Iris pigment epithelial cell (primary cell): ENCODE data around the gene PLSCR1.
"Not testable (repeated sequence)": the region's sequence is repeated elsewhere in the genome, so short reads cannot be mapped to it uniquely, and the experiment has no call there.

Experiments used
- DNase-seq: peaks from one replicate; pipeline ENCODE4 v3.0.0-alpha.2; 2011; ENCODE audit warnings: low read depth

PLSCR1 gene

DNA sequence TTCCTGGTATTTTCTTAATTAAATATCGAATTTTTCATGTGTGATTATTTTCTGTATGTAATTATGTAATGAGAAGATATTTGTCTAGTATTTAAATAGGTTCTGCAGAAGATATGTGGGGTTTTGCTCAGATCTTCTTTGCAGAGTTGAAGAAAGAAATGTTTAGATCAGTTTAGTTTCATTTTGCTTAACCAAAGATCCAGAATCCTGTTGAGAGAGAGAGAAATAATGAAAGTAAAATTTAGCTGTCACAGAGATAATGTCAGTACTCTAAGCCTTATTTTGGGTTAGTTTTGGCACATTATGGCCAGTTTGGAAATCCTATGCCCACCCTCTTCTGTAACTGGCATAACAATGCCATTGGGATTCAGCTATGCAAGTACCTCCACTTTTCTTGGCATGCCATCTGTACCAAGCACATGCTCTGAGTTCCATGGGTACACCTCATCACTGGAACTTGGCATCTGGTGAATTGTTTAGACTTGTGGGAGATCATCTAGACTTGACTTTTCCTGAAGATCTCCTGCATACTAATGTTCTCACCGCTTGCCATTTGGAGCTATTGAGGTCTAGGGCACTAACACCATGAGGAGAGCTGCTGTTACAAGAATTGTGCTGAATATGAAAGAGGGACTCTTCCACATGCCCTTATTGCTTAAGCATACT, 30.9 kb downstream of the PLSCR1 start:
- no peak for DNase-seq

DNA sequence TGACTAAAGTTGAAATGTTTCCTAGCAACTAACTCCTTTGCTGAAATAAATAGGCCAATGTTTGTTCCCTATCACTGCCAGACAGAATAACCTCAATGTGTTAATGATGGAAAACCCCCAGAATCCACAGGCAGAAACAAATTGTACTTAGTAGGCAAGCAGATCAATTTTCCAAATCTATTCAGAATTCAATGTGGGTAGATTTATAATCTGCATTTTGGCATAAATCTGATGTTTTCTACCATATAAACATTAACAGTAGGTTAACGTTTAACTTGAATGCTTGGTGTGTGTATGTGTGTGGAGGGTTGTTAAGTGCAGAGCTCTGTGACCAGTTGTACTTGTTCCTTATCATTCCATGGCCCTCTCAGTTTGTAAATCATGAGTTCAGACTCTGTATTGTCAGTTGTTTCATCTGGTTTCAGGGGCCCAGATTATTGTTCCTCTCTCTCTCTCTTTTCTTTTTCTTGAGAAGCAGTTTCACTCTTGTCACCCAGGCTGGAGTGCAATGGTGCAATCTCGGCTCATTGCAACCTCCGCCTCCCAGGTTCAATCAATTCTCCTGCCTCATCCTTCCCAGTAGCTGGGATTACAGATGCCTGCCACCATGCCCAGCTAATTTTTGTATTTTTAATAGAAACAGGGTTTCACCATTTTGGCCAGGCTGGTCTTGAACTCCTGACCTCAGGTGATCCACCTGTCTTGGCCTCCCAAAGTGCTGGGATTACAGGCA, 32.8 kb downstream of the PLSCR1 start:
- no peak for DNase-seq

GRCh38 chr3:146507331-146508120, 36.9 kb downstream of the PLSCR1 start:
- no peak for DNase-seq

DNA sequence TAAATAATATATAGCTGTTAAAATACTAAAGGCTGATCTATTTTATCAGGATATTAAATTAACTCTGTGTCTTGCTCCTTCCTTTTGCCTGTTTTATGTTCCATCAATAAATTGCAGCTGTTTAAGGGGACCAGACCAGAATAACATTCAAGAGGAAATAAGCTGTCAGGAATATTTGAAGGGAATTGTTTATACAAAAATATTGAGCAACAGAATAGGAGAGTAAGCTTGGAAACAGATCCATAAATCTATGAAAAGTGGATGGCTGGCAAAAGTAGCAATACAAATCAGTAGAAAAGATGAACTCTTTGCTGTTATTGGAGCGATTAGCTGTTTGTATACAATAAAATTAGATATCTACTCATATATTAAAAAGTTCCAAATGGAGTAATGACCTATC, 38.9 kb downstream of the PLSCR1 start:
- no peak for DNase-seq

DNA sequence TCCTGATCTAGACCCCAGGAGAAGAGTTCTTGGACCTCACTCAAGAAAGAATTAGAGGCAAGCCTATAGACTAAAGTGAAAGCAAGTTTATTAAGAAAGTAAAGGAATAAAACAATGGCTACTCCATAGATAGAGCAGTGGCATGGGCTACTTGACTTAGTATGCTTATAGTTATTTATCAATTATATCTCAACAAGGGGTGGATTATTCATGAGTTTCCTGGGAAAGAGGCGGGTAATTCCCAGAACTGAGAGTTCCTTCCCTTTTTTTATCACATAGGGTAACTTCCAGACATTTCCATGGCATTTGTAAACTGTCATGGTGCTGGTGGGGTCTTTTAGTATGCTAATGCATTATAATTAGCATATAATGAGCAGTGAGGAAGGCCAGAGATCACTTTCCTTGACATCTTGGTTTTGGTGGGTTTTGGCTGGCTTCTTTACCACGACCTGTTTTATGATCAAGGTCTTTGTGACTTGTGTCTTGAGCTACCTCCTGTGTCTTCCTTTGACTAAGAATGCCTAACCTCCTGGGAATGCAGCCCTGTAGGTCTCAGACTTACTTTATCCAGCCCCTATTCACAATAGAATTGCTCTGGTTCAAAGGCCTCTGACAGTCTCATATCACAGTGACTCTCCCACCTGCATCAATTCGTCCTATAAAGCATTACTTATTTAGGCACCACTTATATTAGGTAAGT, 39.8 kb downstream of the PLSCR1 start:
- DNase-seq: no peak

- DNase-seq: peak; percentile 99
Observed at GRCh38 chr3:146503461-146504202, 40.8 kb downstream of the PLSCR1 start.

DNA sequence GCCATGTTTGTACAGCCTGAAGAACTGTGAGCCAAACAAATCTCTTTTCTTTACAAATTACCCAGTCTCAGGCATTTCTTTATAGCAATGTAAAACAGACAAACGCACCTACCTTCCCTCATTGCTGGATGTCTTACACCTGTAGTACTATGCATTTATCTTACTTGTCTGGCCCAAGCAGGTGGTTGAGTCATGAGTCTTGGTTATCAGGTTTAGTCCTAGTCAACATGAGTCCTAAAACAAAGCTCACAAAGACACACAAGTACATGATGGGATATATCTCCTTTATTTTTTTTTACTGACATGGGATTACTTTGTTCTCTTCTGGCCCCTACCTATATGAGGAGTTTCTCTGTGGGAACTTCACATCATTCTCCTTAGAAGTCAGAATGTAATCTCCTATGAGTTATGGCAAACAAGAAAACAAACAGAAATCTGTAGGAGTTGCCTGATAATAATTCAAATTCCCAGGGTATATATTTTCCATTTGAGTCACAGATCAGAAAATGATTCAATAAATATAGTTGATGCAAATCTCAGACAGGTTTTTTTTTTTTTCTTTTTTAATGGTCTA, 41.4 kb downstream of the PLSCR1 start:
- peak; percentile 42 for DNase-seq

- DNase-seq: no peak
Observed at GRCh38 chr3:146501752-146502151, 42.7 kb downstream of the PLSCR1 start.

GRCh38 chr3:146499701-146500100, 44.7 kb downstream of the PLSCR1 start:
- DNase-seq: no peak

- DNase-seq: no peak
Observed at GRCh38 chr3:146498002-146498736, 46.2 kb downstream of the PLSCR1 start.

- not testable (repeated sequence) for DNase-seq
Observed at GRCh38 chr3:146497145-146497843, 47.1 kb downstream of the PLSCR1 start.

DNA sequence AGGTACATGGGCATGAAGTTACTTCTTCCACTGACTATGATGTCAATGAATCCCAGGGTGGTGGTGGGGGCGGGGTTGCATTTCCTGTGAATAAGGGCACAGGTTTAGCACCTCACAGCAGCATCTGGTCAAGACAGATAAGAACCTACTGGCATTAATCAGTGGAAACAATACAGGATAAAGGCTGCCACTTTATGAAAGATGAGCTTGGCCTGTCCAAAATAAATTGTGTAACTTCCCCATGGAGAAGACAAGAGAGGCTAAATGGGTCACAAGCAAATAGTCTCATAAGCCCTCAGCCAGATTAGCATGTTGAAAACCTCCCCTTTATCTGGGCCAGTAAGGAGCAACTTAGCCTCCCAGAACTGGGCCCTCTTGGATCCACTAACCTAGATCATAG, 47.7 kb downstream of the PLSCR1 start:
- DNase-seq: peak; percentile 19

GRCh38 chr3:146496251-146496650, 48.2 kb downstream of the PLSCR1 start:
- DNase-seq: peak; percentile 37

GRCh38 chr3:146493761-146494160, 50.6 kb downstream of the PLSCR1 start:
- peak; percentile 90 for DNase-seq

DNA sequence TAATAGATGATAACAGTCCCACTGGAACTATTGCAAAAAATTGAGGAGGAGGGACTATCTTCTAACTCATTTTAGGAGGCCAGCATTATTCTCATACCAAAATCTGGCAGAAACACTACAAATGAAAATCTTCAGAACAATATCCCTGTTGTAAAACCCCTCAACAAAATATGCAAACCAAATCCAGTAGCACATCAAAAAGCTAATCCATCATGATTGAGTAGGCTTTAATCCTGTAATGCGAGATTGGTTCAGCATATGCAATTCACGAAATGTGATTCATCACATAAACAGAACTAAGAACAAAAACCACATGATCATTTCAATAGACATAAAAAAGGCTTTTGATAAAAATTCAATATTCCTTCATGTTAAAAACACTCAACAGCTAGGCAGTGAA, 51.2 kb downstream of the PLSCR1 start:
- peak; percentile 88 for DNase-seq

GRCh38 chr3:146491303-146491702, 53.1 kb downstream of the PLSCR1 start:
- peak; percentile 76 for DNase-seq

GRCh38 chr3:146485297-146485696, 59.1 kb downstream of the PLSCR1 start:
- DNase-seq: no peak

DNA sequence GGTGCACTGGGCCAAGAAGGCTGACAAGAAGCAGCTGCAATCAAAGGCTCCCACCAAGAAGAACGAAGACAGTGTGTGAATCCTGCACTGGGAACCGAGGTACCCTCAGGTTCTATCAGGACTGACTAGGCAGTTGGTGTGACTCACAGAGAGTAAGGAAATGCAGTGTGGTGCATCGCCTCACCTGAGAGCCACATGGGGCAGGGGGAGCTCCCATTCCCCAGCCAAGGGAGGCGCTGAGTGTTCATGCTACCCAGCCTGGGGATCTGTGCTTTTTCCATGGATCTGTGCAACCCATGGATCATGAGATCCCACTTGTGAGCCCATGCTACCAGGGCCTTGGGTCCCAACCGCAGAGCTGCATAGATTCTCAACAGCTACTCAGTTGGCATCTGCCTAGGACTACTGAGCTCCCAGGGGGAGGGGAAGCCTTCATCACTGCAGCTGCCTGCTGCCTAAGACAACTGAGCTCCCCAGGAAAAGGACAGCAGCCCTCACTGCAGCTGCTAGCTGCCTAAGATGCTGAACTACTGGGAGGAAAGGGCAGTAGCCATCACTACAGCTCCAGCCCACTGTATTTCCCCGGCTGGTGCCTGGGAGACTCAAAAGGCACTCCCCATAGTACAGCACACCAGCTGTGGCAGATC, 68.2 kb downstream of the PLSCR1 start:
- no peak for DNase-seq

GRCh38 chr3:146474976-146475375, 69.4 kb downstream of the PLSCR1 start:
- DNase-seq: not testable (repeated sequence)
